ENCODE measurements around the gene CALR3. TPM values are rescaled to one million over a fixed set of nuclear protein-coding genes. Genes with fewer than 3 reads are reported as not detected.
"Not testable (repeated sequence)": the region's sequence is repeated elsewhere in the genome, so short reads cannot be mapped to it uniquely, and the experiment has no call there.

The CALR3 gene, protein sequence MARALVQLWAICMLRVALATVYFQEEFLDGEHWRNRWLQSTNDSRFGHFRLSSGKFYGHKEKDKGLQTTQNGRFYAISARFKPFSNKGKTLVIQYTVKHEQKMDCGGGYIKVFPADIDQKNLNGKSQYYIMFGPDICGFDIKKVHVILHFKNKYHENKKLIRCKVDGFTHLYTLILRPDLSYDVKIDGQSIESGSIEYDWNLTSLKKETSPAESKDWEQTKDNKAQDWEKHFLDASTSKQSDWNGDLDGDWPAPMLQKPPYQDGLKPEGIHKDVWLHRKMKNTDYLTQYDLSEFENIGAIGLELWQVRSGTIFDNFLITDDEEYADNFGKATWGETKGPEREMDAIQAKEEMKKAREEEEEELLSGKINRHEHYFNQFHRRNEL
- not detected for total RNA-seq
- long read RNA-seq, result 0 reads

DNA sequence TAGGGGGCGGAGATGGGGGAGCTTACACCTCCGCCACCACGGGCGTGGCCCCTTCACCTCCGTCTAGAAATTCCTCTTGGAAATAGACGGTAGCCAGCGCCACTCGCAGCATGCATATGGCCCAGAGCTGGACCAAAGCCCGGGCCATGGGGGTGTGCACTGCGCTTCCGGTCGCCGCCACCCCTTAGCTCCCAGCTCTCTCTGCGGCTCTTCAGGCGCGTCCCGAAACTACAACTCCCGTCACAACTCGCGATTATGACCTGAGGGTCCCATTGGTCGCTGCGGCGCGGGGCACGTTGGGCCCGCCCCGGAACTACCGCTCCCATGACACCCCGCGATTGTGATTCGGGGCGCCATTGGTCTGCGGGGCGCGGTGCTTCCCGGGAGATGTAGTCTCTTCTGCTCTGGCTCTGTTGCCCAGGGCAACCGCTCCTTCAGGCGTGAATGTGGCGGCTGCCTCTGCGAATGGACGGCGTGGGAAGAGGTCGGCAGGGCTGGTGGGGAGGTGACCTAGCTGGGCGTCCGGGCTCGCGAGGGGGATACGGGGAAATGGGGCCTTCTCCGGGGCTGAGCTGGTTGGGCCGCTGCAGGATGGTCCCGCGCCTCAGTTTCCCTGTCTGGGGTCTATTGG, at the start of gene CALR3, which contains the start of gene C19orf44:
TSS of gene CALR3 (minus strand) at position 186 of the 631 bp plus-strand sequence. CDS start at position 148, 38 bp downstream.
TSS of gene C19orf44 (plus strand) at position 413 of the 631 bp plus-strand sequence. CDS start 4,399 bp downstream, outside the sequence.
- DNase-seq, result peak; percentile 99
- ATAC-seq, result peak; percentile 99
- intact Hi-C loops (cut with micrococcal nuclease), result no loop called here

DNA sequence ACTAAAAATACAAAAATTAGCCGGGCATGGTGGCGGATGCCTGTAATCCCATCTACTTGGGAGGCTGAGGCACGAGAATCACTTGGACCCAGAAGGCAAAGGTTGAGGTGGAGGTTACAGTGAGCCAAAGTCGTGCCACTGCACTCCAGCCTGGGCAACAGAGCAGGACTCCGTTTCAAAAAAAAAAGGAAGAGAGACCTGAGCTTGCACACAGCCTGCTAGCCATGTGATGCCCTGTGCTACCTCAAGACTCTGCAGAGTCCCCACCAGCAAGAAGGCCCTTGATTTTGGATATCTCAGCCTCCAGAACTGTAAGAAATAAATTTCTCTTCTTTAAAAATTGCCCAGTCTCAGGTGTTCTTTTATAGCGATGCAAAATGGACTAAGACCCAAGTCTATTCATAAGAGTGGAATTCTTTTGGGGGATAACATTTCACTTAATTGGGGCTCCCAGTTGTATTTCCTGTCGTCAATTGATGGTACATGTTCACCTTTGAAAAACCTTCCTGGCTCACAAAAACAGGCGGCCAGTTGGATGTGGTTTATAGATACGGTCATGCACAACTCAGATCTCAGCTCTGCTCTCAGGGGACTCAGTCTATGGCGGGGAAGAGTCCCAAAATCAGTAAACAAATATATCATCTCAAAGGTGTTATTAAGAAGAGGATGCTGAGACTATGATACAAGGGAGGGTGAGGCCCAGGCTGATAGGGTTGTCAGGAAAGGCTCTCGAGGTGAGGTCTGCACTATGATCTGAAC, 48.7 kb upstream of the CALR3 start:
- intact Hi-C loops (cut with micrococcal nuclease), result no loop called here

DNA sequence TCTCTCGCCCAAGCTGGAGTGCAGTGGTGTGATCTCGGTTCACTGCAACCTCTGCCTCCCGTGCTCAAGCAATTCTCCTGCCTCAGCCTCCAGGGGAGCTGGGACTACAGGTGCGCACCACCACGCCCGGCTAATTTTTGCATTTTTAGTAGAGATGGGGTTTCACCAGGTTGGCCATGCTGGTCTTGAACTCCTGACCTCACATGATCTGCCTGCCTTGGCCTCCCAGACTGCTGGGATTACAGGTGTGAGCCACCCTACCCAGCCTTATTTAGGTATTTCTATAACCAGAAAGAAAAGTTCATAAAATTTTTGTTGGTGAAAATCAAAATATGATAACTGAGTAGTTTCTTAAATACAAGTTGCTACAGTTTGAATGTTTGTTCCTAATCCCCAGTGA, 47.8 kb upstream of the CALR3 start:
- intact Hi-C loops (cut with micrococcal nuclease); ATAC-seq; DNase-seq: not testable (repeated sequence)

More for the DNA sequence above, 48.7 kb upstream of the CALR3 start:
- no peak for ATAC-seq
- DNase-seq, result no peak

DNA sequence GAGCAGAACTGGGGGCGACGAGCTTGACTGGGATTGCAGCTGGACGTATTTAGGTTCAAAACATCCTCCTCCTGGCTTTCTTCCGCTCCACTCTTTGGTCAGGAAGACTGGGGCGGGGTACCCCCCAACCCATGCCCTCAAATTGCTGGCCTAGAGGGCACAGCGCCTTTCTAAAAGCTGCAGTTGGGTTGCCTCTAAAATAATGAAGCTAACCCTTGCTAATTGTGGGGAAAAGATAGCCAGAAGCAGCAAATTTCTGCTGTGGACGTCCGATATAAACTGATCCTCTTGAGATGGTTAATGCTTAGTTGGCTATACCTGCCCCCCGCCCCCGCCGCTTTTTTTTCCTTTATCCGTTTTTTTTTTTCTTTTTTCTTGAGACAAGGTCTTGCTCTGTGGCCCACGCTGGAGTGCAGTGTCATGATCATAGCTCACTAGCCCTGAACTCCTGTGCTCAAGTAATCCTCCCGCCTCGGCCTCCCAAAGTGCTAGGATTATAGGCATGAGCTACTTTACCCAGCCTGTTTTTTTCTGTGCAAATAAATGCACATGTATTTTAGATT, 47.0 kb upstream of the CALR3 start:
- intact Hi-C loops (cut with micrococcal nuclease), result no loop called here
- DNase-seq, result no peak
- no peak for ATAC-seq

DNA sequence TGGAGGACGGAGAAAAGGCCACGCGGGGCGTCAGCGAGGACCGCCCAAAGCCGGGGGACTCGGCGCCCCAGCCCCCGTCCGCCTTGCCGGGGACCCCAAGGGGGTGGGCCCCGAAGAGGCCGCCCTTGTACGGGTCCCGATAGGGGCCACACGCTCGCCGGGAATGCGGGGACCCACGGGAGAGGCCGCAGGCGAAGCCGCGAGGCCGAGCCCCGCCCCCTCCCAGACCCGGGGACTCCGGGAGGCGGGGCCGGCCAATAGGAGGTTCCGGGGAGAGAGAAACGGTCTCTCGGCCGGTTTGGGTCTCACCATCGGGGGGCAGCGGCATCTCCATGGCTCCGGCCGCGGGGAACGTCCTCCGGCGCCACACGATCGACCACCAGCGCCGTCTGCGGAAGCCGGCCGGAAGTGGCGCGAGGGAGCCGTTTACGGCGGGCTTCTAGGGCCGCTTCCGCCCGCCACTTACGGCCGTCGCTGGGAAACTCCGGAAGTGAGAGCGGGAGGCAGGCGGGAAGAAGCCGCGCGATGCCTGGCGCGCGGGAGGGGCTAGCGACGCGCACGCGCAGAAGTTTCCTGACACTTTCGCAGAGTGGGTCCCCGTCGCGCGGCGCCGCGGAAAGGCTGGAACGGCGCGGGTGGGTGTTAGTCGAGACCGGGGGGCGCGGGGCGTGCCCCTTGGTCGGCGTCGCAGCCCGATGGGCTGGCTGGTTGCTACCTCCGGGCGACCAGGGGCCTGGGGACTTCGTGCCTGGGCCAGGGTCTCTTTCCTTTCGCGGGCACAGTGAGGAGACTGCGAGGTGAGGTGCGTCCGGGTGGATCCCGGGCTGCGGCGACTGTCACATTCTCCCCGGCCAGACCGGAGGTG, 46.3 kb upstream of the CALR3 start, which contains the start of gene CHERP:
TSS of gene CHERP (minus strand) at position 393 of the 865 bp plus-strand sequence. CDS start at position 334, 59 bp downstream.
- intact Hi-C loops (cut with micrococcal nuclease), result no loop called here
- DNase-seq, result peak; percentile 97
- ATAC-seq, result peak; percentile 97

DNA sequence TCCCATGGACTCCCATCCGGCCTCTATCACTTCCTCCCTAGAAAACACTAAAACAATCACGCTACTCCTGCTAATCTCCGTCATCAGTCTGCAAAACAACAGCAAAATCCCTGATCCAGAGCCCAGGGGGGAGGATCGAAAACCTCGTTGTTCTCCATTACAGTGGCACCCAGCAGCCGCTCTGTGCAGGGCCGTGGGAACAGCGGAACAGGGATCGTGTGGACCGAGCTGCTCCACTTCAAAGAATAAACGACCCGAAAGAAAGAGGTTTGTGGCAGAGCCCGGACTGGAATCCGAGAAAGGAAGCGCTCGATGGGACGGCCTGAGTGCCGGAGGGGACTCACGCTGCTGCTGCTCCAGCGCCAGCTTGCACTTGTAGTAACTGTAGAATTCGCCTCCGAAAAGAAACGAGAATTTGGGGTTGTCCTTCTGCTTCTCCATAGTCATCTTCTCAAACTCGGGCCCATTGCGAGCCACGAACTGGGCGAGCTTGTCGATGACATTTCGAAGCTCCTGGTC, 45.6 kb upstream of the CALR3 start:
- DNase-seq (no peak), ATAC-seq (no peak)
- intact Hi-C loops (cut with micrococcal nuclease), result no loop called here

DNA sequence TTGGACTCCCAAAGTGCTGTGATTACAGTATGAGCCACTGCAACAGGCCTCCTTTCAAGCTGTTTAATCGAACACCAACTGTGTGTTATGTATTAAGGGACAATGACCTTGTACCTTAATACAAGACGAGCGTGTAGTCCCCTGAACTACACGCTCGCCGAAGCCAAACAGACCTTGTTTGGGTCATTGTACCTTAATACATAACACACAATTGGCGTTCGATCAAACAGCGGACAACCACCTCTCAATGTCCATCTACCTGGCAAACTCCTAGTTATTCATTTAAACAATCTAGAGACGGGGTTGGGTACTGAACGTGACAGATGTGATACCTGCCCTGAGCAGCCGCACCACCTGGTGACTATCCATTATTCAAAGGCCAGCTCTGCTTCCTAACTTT, 45.0 kb upstream of the CALR3 start:
- intact Hi-C loops (cut with micrococcal nuclease), result no loop called here
- ATAC-seq (no peak), DNase-seq (no peak)

DNA sequence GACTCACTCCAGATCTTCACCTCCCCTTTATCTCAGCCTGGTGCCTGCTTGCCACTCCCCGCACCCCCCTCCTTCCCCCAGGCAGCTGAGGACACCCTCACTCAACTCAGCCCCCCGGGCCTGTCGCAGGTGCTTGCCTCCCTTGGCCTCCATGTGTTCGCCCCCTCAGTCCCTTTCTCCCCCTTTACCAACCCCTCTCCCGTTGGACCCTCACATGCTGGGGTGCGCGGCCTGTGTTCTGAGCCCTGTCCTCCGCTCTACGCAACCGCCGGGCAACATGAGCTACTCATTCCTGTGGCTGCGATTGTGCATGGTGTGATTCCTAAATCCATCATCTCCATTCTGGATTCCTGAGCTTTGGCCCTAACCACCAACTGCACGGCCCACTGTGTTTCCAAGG, 41.1 kb upstream of the CALR3 start:
- no peak for DNase-seq

DNA sequence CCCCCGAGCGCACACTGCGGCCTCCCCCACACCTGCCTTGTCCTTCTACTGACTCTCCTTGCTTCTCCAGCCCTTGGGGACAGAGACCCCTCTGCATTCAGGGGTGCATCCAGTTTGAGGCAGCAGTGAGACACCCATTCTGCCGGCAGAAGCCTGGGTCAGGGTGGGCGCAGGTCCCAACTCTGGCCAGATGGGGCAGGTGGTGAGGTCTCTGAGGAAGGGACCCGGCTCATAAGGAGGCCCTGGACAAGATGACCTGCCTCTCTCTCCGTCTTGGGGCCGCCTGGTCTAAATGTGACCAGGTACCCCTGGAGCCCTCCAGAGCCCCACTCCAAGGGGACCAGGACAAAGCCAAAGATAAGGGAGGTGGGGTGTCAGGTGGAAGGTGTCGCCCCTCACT, 40.2 kb upstream of the CALR3 start:
- DNase-seq (no peak), ATAC-seq (no peak)
- intact Hi-C loops (cut with micrococcal nuclease), result no loop called here

More for the DNA sequence above, 41.1 kb upstream of the CALR3 start:
- intact Hi-C loops (cut with micrococcal nuclease), result no loop called here
- ATAC-seq, result no peak

DNA sequence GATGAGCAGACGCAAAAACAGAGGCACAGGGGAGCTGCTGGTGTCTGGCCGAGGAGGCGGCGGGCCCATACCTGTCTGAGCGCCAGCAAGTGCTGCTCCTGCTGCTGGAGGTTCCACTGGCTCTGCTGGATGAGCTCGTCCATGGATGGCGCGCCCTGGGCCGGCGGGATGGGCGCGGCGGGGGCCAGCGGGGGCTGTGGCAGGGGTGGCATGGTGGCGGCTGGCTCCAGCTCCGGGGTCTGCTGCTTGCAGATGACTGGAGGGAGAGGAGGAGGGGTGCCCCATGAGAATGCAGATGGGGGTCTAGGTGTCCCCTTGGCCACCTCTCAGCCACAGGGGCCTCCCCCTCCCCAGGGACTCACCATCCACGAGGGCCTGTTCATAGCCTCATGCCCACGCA, 39.4 kb upstream of the CALR3 start:
- DNase-seq (no peak), ATAC-seq (no peak)
- intact Hi-C loops (cut with micrococcal nuclease), result no loop called here

DNA sequence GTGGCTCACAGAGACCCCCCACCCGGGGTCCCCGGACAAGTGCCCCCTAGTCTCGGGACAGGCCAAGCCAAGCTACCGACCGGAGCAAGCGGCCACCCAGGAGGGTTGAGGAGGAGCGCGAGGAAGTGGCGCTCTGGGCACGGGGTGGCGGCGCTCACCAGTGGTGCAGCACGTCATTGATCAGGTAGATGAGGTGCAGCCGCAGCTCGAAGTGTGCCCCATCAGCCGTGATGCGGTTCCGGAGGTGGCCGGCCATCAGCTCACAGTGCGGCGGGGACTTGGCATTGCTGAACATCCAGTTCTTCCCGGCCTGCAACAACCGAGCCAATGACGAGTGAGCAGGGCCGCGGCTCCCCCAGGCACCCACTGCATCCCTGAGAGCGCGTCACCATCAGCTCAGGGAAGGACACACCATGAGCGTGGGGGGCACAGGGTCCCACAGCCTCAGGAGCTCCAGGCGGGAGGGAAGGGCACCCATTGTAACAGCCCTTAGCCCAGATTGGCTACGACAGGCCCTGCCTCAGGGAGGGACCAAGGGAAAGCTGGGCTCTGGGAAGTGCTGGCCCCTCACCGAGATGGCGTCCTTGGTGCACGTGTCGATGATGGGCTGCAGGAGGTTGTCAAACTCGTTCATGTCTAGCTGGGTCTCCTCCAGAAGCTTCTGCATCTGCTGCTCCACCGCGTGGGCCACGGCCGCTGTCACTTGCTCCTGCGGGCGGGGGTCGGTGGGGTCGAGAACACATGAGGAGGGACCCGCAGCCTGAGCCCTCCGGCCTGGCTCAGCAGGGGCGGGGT, 36.7 kb upstream of the CALR3 start:
- intact Hi-C loops (cut with micrococcal nuclease), result no loop called here
- ATAC-seq (no peak), DNase-seq (no peak)

DNA sequence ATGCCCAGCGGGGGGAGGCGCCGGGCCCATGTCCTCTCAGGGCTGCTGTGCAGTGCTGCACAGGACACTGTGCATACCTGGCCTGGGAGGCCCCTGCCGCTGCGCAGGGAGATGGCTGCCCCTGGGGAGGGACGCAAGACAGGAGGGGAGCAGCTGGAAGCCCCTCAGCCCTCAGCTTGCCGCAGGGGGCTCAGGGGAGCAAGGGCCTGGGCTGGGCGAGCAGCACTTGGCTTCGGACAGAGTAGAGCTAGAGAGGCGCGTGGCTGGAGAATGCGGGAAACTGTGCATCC, 35.4 kb upstream of the CALR3 start:
- DNase-seq (no peak), ATAC-seq (no peak)

DNA sequence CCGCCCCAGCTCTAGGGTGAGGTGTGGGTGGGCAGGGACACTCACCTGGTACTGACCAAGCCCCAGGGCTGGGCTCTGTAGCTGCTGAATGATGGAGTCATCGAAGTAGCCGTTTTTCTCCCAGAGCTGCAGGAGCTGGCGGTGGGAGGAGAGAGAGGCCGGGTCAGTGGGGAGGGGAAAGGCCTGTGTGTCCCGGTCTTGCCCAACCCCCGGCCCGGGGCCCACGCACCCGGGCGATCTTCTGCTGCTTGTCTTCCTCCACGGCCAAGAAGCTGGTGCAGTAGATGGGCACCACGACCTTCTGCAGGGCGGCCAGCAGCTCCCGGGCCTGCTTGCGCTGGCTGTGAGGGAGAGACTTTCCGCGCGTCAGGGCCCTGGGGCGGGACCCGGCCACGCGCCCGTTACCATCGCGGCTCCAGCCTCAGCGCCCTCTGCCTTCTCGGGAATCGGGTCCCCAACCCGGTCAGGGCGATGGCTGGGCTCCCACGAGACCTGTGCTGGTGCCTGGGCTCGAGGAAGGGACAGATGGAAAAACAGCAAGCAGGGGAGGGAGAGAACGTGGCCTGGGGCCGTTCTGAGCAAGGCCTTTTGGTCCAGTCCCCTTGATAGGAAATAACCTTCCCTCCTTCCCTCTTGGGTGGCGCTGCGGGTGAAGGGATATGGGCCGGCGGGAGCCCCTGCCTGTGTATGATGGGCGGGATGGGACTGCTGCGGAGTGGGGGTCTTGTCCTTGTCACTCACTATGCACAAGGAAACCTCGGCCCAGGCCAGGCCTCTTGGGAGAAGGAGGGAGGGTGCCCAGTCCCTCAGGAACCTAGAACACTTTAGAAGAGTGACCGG, 34.8 kb upstream of the CALR3 start:
- intact Hi-C loops (cut with micrococcal nuclease), result no loop called here
- ATAC-seq (no peak), DNase-seq (no peak)

More for the DNA sequence above, 35.4 kb upstream of the CALR3 start:
- intact Hi-C loops (cut with micrococcal nuclease), result no loop called here

DNA sequence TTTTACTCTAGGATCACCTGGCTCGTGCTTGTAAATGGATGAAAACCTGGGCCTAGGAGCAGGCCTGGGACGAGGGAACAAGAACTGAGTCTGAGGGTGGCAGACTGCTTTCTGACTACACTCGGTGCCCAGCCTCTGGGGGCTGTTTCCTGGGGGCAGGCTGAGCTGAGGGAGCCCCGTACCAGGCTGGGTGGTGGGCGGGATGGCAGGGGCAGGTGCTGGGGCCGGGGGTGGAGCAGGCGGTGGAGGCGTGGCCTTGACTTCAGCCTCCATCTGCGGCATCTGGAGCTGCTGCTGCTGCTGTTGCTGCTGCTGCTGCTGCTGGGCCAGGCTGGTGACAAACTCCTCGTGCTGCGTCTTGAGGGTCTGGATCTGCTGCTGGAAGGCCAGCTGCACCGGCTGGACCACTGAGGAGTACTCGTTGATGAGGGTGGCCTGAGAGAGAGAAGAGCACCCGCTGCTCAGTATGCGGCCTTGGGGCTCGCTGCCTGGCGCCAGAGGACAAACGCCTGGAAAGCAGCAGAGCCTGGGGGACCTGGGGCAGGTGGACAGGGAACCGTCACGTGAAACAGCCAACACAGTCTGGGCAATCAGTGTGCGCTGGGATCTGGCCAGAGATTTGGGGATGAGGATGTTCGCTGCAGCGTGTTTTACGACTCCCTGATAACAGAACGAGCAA, 33.6 kb upstream of the CALR3 start:
- ATAC-seq (no peak), DNase-seq (no peak)
- intact Hi-C loops (cut with micrococcal nuclease), result no loop called here

DNA sequence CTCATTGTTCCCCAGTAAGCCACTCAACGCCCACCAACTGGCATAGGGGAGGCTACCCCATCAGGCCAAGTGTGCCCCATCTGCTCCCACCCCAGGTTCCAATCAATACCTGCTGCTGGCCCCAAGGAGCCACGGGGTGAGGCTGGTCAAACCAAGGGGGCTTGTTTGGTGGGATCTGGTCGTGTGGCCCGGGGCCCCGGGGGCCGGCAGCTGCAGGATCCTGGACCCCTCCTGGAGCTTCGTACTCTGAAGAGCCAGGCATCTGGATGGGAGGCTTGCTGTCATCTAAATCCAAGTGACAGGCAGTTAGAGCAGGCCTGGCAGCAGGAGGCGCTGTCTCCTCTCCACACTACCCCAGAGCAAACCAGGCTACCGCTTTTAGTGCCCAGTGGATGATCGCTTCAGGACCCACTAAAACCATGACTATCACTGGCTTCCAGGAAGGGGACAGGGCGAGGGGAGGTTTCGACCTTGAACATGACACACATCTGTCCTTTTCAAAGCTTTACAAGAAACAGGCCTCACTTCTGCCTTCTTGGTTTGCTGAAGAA, 32.1 kb upstream of the CALR3 start:
- no peak for DNase-seq
- intact Hi-C loops (cut with micrococcal nuclease), result no loop called here
- ATAC-seq, result no peak

DNA sequence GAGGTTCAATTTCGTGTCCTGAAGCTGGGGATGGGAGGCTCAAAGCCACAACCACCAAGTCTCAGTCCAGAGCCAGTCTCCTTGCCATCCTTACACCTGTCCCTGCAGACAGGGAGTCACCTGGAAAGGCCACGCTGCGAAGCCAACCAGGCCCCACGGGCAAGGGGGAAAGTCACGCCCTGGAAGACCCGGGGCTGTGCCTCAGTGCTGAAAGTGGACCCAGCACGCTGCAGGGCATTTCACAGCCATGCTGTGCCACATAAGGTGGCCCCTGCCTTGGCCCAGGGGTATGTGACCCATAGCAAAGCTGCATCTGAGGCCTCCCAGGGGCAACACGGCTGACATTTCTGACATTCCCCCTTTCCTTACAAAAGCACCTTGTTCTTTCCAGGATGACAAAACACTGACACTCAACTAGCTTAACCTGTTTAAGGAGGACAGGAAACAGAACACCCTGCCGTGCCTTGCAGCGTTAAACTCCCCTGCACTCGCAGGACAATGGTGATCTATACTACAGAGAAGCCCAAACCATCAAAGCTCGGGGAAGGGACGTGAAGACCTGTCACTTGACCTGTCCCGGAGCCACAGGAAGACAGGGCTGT, 31.5 kb upstream of the CALR3 start:
- intact Hi-C loops (cut with micrococcal nuclease), result no loop called here
- DNase-seq (no peak), ATAC-seq (no peak)
